NCI-H2227 (cell line): ENCODE data around the gene RNF8.
"Not testable (repeated sequence)": the region's sequence is repeated elsewhere in the genome, so short reads cannot be mapped to it uniquely, and the experiment has no call there.

ENCODE experiments used
- DNase-seq: peaks from one replicate; lab custom pipeline; 2025; ENCODE audit not compliant: unreplicated experiment; lab: John Stamatoyannopoulos, UW

The RNF8 gene

DNA sequence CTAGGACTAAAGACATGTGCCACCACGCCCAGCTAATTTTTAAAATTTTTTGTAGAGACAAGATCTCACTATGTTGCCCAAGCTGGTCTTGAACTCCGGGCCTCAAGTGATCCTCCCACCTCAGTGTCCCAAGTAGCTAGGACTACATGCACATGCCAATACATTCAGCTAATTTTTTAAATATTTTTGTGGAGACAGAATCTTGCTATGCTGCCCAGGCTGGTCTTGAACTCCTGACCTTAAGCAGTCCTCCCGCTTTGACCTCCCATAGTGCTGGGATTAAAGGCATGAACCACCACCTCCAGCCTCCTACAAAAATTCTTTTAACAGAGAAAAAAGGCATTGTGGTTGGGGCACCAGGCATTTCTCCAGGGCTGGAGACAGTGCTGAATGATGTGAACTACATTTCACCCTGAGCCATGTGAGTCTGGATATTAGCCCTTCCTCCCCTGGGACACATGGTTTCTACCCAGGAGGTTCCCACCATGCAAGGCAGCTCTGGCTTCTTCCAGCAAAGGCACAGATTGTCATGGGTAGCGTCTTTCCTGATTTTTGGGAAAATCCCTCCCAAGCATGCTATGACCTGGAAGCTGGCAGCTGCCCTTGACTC lies 42.9 kb downstream of the RNF8 start:
- no peak for DNase-seq

DNA sequence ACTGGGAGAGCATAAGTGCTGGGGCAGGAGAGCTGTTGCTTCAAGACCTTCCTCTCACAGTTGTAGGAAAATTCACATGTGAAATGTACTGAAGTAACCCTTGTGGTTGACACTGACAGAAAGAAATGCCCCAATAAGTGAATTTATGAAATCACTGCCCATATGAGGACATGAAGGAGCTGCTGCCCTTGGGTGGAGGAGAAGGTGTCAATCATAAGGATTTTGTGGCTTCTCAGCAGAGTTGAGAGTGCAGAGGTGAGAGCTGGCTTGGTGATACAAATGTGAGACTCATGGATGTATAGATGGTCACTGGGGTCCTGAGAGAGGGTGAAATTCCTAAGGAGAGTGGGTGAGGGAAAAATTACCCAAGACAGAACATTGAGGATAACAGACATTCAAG lies 45.3 kb downstream of the RNF8 start:
- no peak for DNase-seq

DNA sequence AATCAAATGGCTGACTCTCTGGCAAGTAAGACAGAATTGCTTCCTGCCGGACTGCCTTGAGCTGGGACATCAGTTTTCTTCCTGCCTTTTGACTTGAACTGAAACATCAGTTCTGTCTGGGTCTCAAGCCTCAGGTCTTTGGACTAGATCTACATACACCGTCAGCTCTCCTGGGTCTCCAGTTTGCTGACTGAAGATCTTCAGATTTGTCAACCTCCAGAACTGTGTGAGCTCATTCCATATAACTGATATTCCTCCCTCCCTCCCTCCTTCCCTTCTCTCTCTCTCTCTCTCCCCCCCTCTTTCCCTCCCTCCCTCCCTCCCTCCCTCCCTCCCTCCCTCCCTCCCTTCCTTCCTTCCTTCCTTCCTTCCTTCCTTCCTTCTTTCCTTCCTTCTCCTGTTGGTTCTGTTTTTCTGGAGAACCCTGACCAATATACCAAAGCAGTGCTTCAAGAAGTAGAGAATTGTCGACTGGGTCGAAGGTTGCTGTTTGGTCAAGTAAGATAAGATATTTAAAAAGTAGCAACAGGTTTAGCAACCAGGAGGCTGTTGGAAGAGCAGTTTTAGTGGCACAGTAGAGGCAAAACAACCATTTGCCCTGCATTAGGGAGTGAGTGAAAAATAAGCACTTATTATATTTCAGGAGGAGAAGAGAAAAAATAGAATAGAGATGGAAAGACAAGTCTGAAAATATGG lies 46.2 kb downstream of the RNF8 start:
- DNase-seq, result no peak

DNA sequence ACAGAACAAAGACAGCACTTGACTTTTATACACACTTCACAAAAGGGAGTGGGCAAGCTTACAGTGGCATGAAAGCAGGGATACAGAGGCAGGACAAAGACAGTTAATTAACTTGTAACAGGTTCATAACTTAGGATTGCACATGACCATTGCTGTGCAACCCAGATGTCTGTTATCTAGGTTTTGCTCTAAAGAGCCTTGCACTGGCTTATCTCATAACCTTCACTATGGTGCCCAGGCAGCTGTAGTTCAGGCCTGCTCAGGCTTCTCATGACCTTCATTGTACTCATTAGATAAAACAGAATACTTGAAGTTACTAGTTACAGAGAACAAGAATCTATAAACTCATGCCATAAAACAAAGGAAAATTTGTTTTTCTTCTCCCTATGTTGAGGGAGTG lies 47.9 kb downstream of the RNF8 start:
- not testable (repeated sequence) for DNase-seq

DNA sequence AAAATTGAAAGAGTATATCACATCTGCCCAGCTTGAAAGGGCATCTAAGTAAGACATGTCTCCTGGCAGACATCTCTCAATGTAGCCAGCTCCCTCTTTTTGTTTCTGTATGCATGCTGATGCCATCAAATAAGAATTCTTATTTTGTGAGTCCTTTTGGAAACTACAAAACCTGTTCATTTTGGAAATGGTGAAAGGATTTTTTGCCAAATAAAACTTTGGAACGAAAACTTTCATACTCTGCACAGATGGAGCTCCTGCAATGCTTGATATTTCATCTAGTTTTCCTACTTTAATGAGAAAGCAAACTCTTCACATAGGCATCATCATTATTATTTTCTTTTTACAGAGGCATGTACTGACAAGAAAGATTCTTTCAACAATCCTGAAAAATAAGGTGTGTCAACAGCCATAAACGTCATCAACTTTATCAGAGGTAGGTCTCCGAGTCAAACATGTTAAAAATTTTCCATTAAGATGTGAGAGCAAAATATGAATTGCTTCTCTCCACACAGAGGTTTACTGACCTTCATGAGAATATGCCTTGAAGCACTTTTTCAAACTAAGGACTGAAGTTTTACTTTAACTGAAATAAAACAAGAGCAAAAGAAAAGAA lies 53.1 kb downstream of the RNF8 start:
- DNase-seq, result no peak

DNA sequence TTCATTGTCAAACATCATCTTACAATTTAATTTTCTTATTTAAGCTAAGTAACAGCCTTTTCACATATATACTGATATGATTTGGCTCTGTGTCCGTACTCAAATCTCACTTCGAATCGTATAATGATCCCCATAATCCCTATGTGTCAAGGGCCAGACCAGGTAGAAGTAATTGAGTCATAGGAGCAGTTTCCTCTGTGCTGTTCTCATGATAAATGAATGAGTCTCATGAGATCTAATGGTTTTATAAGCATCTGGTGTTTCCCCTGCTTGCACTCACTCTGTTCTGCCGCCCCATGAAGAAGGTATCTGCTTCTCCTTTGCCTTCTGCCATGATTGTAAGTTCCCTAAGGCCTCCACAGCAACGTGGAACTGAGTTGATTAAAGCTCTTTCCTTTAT lies 54.2 kb downstream of the RNF8 start:
- no peak for DNase-seq

DNA sequence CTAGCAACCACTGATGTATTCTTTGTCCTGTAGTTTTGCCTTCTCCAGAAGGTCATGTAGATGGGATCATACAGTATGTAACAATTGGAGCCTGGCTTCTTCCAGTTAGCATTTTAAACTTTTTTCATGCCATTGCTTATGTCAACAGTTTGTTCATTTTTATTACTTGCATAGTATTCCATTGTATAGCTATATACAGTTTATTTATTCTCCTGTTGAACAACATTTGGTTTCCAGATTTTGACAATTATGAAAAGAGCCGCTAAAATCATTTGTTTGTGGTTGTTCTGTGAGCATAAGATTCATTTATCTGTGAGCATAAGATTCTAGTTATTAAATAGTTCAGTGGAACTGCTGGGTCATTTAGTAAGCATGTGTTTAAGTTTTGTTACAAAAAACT lies 55.7 kb downstream of the RNF8 start:
- no peak for DNase-seq

DNA sequence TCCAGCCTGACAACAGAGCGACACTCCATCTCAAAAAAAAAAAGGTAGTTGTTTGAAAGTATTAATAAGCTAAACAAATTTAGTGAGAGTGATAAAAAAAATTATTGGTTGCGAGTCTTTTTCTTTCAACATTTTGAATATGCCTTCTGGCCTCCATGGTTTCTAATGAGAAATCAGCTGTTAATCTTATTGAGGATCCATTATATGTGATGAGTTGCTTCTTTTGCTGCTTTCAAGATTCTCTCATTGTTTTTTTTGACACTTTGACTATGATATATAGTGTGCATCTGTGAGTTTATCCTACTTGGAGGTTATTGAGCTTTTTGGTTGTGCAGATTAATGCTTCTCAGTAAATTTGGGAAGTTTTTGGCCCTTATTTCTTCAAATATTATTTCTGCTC lies 63.6 kb downstream of the RNF8 start:
- no peak for DNase-seq

DNA sequence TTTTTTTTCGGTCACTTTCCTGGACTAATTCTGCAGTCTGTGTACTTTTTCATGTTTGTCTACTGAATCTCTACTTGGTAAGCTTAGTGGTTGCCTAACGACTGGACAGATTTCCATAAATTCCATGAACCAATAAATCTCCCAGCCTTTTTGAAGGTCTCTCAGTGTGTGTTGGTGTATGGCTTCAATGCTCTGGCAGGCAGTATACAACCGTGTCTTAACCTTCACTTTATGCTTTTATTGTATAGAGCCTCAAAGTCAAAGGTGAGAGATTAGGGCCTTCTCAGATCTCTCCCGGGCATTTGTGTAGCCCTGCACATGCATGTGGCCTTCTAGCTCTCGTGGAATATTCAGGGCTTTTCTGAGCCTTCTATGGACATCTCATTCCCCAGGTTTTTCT lies 64.9 kb downstream of the RNF8 start:
- no peak for DNase-seq

DNA sequence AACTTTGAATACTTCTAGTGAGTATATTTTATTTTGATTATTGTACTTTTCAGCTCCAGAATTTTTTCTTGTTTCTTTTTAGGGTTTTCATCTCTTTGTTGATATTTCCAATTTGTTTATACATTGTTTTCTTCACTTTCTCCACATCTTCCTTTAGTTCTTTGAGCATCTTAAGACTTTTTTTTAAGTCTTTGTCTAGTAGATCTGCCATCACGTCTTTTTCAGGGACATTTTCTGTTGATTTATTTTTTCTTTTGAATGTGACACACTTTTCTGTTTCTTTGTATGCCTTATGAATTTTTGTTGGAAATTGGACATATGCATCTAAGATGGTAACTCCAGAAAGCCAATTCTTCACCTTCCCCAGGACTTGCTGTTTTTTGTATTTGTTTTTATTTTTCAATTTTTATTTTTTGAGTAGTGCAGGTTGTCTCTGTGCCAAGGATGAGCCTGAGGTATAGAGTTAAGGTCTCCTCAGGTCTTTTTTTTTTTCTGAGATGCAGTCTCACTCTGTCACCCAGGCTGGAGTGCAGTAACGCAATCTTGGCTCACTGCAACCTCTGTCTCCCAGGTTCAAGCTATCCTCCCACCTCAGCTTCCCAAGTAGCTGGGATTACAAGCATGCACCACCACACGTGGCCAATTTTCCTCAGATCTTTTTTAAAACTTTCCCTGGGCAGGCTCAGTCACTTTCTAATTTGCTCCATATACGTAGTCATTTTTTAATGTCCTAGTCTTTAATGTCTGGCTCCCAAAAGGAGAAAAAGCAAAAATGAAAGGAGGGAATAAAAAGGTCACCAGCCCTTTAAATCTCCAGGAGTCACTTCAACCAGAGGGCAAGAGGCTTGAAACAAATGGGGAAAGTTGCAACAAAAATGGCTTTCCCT lies 72.5 kb downstream of the RNF8 start:
- no peak for DNase-seq

DNA sequence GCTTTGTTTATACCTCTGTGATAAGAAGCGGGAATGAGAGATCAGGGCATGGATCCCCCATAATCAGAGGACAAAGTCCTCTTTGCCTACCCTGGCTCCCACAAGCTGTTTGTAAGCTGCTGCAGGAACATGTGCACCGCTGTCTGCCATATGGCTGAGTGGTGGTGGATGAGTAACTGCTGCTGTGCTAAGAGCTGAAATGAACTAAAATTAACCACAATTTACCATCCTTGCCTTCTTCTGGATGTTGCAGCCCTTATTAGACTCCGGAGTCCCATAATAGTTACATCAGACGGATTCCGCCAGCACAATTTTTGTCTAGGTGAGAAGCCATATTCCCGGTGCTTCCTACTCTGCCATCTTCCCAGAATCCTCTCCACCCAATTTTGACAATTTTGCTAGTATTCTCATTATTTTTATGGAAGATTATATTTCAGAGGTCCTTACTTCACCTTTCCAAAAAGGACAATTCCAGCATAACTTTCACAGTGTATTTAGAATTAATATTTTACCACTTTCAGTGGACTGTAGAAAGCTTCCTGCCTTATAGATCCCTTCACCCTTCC lies 73.2 kb downstream of the RNF8 start:
- no peak for DNase-seq

DNA sequence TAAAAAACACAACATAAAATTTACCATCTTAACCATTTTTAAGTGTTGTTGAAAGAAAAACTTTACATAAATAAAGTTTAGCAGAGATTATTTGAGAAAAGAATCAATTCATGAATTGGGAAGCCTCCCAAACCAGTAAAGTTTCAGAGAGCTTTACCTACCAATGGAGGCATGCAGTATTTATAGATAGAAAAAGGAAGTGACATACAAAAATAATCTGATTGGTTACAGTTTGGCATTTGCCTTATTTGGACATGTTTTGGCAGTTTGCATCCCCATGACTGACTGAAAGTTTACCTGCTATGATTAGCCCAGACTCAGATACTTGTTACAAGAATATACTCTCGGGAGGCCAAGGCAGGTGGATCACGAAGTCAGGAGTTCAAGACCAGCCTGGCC lies 75.6 kb downstream of the RNF8 start:
- DNase-seq, result no peak

DNA sequence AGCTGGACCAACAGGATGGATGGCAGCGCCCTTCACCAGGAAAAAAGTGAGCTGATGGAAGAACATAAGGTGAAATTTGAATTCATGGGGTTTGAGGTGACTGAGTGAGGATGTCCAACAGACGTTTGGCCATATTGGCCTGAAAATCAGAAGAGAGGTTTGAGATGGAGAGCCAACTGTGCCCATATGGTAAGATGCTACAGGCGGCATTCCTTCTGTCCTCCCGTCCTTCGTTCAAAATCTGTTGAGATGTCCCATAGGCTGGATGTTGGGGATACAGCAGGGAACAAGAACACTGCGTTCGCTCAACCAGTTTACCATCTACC lies 78.8 kb downstream of the RNF8 start:
- no peak for DNase-seq

DNA sequence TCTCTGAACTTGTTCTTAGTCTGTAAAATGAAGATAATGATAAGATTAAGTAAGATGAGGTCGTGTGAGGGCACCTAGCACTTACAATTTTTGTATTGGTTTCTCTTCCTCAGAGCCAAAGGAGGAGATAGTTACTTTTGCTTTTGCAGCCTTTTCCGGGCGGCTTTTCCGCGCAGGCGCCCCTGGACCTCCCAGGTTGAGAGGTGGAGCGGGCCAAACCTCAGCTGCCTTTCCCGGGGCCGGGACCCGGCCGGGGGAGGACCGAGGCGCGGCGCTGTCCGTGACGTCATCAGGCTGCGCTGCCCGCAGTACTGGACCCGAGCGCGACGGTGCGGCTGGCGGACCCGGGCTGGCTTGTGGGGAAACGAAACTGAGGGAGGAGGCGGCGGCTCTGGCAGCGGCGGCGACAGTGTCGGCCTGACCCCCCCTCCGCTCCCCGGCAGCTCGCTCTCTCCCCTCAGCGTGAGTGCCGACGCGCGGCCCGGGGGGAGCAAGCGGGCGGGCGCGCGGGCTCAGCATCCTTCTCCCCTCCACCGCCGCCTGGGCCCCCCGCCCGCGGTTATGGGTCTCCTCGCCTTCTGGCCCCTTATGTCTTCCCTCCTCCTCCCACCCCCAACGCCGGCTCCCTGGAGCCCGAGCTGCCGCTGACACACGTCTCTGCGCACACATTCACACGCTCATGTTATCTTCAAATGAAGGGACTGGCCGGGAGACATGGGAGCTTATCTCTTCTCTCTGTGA lies 79.3 kb downstream of the RNF8 start, which contains the start of gene CMTR1:
Gene CMTR1, plus strand, starts transcription at position 306 of the 741 bp plus-strand sequence. CDS start 2,409 bp downstream, outside the sequence.
- peak; percentile 93 for DNase-seq

DNA sequence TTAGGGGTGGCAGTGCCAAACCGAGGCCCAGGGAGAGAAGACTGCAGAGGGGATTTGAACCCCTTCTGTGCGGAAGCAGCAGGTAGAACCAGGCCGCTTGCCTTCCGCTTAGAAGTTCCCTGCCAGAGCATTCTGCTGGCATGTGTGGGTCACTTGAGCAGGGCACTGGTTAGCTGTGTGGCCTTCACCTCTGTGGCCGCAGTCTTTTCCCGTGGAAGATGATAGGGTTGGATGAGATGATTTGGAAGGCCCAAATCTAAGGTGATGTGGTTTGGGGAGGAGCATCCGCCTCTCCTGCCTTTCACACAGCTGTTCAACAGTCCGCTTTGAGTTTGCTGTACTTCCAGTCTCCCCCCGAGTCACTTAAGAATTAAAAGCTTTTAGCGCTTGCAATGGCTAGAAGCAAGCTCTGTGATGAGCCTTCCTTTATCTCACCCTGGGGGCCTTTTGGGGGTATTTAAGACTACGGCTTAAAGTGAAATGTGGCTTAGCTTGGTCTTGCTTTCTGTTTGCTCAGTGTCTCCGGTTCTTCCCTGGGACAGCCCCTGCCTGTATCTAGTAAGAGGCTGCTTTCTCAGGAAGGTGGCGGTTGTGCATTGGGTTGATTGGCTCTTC lies 80.0 kb downstream of the RNF8 start:
- peak; percentile 46 for DNase-seq

DNA sequence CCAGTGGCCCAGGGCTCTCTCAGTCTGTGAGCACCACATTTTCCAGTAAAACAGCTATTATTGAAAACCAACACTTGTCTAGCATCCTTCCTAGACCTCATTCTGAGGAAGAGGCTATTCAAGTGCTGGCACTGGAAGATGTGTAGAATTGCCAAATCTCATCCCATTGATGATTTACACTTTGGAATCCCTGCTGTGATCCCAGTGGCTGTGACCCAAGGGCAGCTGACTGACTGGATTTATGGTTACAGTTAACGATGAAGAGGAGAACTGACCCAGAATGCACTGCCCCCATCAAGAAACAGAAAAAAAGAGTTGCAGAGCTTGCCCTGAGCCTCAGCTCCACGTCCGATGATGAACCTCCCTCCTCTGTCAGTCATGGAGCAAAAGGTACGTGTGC lies 81.6 kb downstream of the RNF8 start:
- no peak for DNase-seq

DNA sequence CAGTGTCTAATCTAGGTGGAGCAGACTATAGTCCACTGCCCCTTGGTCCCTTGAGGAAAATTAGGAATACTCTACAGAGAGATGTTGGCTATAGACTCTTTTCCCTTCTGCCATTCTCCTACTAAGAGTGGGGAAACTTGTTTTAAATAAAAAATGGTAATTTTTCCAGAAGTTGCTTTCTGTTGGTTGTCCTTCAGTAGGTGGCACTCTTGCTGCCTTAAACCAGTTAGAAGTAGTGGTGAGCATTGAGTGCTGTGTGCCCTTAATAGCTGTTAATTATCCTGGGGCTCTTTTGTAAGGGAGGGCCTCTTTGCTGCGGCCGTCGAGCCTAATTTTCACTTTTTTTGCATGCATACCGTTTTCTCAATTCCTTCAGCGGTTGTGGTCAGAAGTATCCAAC lies 82.0 kb downstream of the RNF8 start:
- no peak for DNase-seq

DNA sequence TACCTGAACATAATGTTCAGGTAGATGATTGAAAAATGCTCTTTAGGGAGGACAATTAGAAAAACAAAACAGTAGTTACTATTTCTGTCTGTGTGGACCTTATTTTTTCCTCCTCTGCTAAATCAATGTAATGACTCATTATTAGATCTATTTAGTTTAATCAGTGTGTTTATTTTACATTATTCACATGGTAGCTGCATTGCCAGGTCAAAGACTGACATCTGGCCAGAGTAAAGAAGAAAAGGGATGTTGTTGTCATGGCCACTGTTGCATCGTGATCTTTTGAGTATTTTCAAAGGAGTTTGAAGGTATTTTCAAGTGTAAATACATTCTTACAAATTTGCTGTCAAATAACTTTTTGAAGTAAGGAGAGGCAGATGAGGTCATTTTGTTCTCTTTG lies 85.1 kb downstream of the RNF8 start:
- no peak for DNase-seq

DNA sequence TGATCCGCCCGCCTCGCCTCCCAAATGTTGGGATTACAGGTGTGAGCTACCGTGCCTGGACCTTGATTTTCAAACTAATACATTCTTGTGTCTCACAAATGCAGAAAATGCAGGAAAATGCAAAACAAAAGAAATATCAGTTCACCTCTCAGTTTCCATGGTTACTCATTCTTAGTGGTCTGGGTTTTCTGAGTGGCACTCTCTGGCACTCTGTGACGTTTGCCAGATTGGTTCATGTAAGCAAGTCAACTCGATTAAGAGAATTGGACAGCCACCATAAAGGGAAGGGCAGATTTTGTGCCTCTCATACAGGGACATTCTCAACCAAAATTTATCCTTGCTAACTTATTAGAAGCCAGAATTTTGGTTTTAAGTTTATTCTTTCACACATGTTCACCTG lies 87.9 kb downstream of the RNF8 start:
- DNase-seq, result no peak
